Ectodermal cell (in vitro differentiated cells): ENCODE measurements around the gene NAGPA.

Source experiments
- H3K27ac ChIP-seq: 2 replicates; pipeline ENCODE4 v1.7.0; 2013; ENCODE audit warnings: mild to moderate bottlenecking, low read depth, low read length; ENCODE audit not compliant: insufficient read depth, poor library complexity, severe bottlenecking
- H3K27me3 ChIP-seq: 2 replicates; pipeline ENCODE4 v1.7.0; 2013; ENCODE audit warnings: mild to moderate bottlenecking, low read length; ENCODE audit not compliant: insufficient read depth, control insufficient read depth, poor library complexity, severe bottlenecking
- H3K36me3 ChIP-seq: one replicate; pipeline ENCODE4 v1.7.0; 2013; ENCODE audit warnings: low read length; ENCODE audit not compliant: control insufficient read depth, insufficient read depth
- H3K4me1 ChIP-seq: one replicate; pipeline ENCODE4 v1.7.0; 2013; ENCODE audit warnings: low read length; ENCODE audit not compliant: control insufficient read depth, insufficient read depth
- H3K4me3 ChIP-seq: 2 replicates; pipeline ENCODE4 v1.7.0; 2013; ENCODE audit warnings: low read depth, low read length, control low read depth; ENCODE audit not compliant: insufficient read depth
- H3K9me3 ChIP-seq: 2 replicates; pipeline ENCODE4 v1.7.0; 2013; ENCODE audit warnings: mild to moderate bottlenecking, low read length, moderate library complexity; ENCODE audit not compliant: control insufficient read depth
- WGBS, 2 experiments: methylation state at CpG; one replicate each; pipeline ENCODE4 v1.1.7; 2013; ENCODE audit warnings: missing lambda C conversion rate in 2 of 2; 5-methylcytosine and 5-hydroxymethylcytosine counted together

Gene NAGPA

DNA sequence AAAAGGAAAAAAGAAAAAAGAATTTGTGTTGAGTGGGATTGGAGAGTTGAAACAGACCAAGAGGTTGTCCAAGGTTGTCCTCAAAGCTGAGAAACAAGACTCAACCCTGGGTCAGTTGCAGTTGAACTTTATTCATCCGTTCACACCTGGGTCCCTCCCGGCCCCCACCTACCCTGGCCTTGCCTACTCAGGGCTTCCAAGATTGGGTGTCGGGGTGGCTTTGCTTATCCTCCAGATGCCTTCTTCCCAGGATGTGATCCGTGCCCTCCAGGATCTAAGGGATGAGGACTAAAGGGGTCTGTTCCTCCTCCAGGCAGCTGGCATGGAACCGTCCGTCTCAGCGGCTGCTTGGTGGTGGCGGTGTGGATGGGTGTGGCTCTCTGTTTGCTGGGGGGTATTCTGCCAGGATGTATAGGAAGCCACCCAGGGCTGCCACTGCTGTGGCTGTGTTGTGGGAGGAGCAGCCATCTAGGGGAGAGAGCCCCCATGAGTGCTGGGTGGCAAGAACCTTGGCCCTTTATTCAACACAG, 10.3 kb upstream of the NAGPA start:
- Histone ChIP-seq H3K4me1 (no peaks in the 10 kb centered on the region), H3K36me3 (no peaks in the 10 kb centered on the region), H3K27ac (no peak overlapping the region), H3K27me3 (no peaks in the 10 kb centered on the region), H3K9me3 (no peaks in the 10 kb centered on the region), H3K4me3 (no peak overlapping the region)
- WGBS, 2 experiments: 94 to 96% methylated on average over 8 of the region's 8 CpGs

DNA sequence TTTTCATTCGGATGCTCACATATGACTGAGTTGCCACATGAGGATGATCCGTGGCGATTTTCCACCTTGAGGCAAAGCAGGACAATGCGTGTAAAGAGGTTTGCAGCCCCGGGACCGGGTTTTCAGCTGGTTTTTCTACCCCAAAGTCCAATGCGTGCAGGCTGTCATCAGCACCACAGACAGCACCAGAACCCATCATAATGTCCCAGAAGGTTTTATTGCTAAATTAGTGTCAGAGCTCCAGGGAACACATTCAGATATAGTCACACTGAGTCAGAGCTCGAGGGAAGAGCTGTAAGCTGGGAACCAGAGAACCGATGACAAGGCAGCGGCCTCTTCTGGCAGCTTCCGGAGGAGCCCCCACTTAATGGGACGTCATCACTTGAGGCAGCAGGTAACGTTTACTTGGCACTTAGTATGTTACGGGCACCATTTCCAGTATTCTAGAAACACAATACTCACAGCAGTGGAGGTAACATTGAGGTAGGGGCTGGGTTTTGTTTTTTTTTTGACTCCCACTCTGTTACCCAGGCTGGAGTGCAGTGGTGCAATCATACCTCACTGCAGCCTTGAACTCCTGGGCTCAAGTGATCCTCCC, 8.9 kb upstream of the NAGPA start:
- 79% methylated on average over 14 of the region's 14 CpGs for WGBS, 2 experiments
- no peak overlapping the region for H3K4me3 ChIP-seq
- no peak overlapping the region for H3K27ac ChIP-seq
- H3K27me3 ChIP-seq: no peaks in the 10 kb centered on the region
- no peaks in the 10 kb centered on the region for H3K4me1 ChIP-seq
- H3K9me3 ChIP-seq: no peaks in the 10 kb centered on the region
- H3K36me3 ChIP-seq: no peaks in the 10 kb centered on the region

DNA sequence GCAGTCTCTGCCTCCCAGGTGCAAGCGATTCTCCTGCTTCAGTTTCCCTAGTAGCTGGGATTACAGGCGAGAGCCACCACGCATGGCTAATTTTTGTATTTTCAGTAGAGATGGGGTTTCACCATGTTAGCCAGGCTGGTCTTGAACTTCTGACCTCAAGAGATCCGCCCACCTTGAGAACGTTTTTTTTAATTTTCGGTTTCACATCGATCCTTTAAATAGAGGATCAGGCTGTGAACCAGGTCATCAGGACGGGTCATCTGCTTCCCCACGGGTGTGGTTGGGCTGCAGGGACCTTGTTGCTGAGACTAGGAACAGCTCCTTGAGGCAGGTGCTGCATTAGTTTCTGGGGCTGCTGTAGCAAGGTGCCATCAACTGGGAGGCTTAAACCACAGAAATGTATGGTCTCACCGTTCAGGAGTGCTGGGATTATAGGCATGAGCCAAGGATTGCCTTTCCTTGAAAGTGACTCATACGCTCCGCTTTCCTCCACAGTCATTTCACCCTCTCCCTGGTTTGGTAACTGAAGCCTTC, 7.9 kb upstream of the NAGPA start:
- no peaks in the 10 kb centered on the region for H3K9me3 ChIP-seq
- 85 to 91% methylated on average over 12 of the region's 12 CpGs for WGBS, 2 experiments
- no peak overlapping the region for H3K4me3 ChIP-seq
- H3K4me1 ChIP-seq: no peaks in the 10 kb centered on the region
- no peak overlapping the region for H3K27ac ChIP-seq
- H3K36me3 ChIP-seq: no peaks in the 10 kb centered on the region
- no peaks in the 10 kb centered on the region for H3K27me3 ChIP-seq

DNA sequence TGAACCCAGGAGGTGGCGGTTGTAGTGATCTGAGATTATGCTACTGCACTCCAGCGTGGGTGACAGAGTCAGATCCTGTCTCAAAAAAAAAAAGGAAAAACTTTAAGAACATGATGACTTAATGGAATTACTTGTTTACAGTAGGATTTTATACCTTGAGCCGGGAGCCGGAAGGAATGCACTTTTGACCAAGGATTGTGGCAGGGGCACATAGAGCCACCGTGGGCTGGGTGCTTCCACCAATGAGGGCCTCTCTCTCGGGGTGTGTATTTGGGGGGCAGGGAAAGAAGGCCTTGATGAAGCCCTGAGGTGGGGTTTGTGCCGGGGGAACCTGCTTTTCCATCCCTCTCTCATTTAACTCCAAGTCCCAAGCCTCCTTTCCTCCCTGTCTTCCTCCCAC, 6.7 kb upstream of the NAGPA start:
- WGBS, 2 experiments: 90 to 93% methylated on average over 7 of the region's 7 CpGs
- H3K4me3 ChIP-seq: no peak overlapping the region
- no peaks in the 10 kb centered on the region for H3K27me3 ChIP-seq
- H3K9me3 ChIP-seq: no peaks in the 10 kb centered on the region
- no peaks in the 10 kb centered on the region for H3K4me1 ChIP-seq
- H3K36me3 ChIP-seq: no peaks in the 10 kb centered on the region
- no peak overlapping the region for H3K27ac ChIP-seq

DNA sequence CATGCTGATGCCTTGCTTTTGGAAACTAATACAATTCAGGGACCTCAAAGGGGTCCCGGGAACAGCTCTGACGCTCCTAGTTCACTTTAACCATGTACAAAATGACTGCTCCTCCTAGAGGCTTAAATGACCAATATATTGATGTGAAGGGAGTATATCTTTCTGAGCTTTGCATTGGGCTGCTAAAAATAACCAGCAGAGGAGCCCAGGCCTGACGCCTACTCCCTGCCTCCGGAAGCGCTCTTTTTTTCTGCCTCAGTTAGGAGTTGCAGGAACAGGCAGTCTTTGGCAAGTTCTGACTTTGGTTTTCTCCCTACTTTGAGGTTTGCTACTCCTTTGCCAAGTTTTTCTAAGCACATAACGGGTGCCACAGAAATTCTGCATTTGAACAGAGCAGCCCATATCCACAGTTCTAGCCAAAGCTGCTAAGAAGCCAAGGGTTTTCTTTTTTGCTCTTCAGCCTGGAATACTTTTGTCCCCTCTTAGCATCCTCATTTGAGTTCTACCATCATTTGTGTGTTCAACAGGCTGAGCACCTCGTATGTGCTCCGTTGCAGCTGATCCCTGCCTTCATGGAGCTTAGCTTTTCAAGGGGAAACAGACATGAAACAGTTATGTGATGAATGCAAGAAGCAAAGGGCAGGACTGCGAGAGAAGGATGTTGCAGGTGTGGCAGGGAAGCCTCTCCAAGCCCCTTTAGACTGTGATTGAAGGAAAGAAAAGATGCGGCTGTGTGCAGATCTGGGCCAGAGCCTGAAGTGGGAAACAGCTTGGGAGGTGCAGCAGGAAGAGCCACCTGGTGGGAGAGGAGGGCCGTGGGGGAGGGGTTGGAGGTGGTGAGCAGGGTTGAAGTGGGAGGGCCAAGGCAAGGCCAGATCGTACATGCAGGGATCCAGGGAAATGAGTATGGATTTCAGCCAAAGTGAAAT, 2.8 kb upstream of the NAGPA start:
- no peak overlapping the region for H3K4me3 ChIP-seq
- H3K36me3 ChIP-seq: no peaks in the 10 kb centered on the region
- H3K4me1 ChIP-seq: peaks cover 11% of the 10 kb centered on the region
- H3K27me3 ChIP-seq: peaks cover 9% of the 10 kb centered on the region
- WGBS, 2 experiments: 64% methylated on average over 12 of the region's 12 CpGs
- H3K27ac ChIP-seq: no peak overlapping the region
- no peaks in the 10 kb centered on the region for H3K9me3 ChIP-seq

DNA sequence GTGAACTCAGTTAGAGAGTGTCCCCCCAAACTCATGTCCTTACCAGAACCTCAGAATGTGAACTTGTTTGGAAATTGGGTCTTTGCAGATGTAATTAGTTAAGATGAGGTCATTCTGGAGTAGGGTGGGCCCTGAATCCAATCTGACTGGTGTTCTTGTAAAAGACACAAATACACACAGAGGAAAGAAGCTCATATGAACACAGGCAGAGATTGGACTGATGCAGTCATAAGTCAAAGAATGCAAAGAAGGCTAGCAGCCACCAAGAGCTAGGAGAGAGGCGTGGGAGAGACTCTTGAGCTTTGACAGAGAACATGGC, 2.1 kb upstream of the NAGPA start:
- no peaks in the 10 kb centered on the region for H3K9me3 ChIP-seq
- H3K4me3 ChIP-seq: no peak overlapping the region
- no peak overlapping the region for H3K27ac ChIP-seq
- WGBS, 2 experiments: 85 to 90% methylated on average over 1 of the region's 1 CpG
- H3K4me1 ChIP-seq: peaks cover 11% of the 10 kb centered on the region
- no peaks in the 10 kb centered on the region for H3K36me3 ChIP-seq
- H3K27me3 ChIP-seq: peaks cover 9% of the 10 kb centered on the region

DNA sequence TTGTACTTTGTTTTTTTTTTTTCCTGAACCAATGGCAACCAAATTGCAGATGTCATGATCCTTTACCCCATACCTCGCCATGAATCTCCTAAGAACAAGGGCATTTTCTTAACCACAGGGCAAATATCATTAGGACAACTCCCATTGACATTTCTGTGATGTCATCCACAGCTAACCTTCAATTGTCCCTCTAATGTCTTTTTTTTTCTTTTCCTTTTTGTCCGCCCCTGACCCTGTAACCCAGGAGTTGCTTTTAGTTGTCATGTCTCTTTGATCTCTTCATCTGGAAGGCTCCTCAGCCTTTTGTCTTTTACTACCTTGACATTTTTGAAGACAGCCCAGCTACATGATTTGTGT, 410 bp upstream of the NAGPA start:
- Histone ChIP-seq H3K4me3 (peak overlapping the region; percentile 86), H3K9me3 (no peaks in the 10 kb centered on the region), H3K27me3 (peaks cover 9% of the 10 kb centered on the region), H3K4me1 (peaks cover 11% of the 10 kb centered on the region), H3K36me3 (no peaks in the 10 kb centered on the region), H3K27ac (no peak overlapping the region)
- WGBS, 2 experiments: 39 to 44% methylated on average over 2 of the region's 2 CpGs

DNA sequence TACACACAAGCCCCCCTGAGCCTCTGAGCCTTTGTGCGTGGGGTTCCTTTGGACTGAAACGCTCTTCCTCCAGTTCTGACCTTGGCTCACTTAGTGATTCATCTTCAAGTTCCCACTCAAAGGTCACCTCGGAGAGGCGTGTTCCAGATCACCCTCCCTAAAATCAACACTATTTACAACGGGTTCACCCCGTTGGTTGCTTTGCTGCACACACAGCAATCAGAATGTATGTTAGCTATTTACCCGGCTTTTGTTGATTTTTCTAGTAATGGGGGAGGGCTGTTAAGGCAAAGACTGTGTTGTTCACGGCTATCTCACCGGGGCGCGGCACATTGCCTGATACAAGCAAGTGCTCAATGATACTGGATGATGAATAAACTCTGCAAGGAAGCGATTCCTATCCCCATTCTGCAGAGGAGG, 977 bp downstream of the NAGPA start:
- peaks cover 9% of the 10 kb centered on the region for H3K27me3 ChIP-seq
- 64 to 65% methylated on average over 12 of the region's 12 CpGs for WGBS, 2 experiments
- no peaks in the 10 kb centered on the region for H3K36me3 ChIP-seq
- H3K27ac ChIP-seq: no peak overlapping the region
- H3K4me3 ChIP-seq: peak overlapping the region; percentile 86
- H3K9me3 ChIP-seq: no peaks in the 10 kb centered on the region
- peaks cover 11% of the 10 kb centered on the region for H3K4me1 ChIP-seq

DNA sequence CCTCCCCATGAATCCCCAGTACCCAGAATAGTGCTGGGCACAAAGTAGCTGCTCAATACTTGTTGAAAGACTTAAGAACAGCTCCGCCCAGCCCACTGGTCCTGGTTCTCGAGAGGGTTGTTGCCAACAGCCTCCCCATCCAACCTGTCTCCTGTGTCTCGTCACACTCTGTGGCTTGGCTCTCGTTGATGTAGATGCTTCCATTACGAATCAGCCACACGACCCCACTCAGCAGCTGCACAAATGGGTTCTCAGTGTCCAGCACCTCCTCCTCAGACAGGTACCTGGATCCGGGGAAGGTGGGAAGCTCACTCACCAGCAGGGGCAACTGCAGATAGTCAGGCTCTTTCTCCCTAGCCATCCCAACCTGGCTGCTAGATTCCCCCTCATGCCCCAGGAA, 2.1 kb downstream of the NAGPA start:
- H3K4me3 ChIP-seq: no peak overlapping the region
- peaks cover 11% of the 10 kb centered on the region for H3K4me1 ChIP-seq
- H3K36me3 ChIP-seq: no peaks in the 10 kb centered on the region
- peaks cover 9% of the 10 kb centered on the region for H3K27me3 ChIP-seq
- no peaks in the 10 kb centered on the region for H3K9me3 ChIP-seq
- 89 to 93% methylated on average over 7 of the region's 7 CpGs for WGBS, 2 experiments
- H3K27ac ChIP-seq: no peak overlapping the region

DNA sequence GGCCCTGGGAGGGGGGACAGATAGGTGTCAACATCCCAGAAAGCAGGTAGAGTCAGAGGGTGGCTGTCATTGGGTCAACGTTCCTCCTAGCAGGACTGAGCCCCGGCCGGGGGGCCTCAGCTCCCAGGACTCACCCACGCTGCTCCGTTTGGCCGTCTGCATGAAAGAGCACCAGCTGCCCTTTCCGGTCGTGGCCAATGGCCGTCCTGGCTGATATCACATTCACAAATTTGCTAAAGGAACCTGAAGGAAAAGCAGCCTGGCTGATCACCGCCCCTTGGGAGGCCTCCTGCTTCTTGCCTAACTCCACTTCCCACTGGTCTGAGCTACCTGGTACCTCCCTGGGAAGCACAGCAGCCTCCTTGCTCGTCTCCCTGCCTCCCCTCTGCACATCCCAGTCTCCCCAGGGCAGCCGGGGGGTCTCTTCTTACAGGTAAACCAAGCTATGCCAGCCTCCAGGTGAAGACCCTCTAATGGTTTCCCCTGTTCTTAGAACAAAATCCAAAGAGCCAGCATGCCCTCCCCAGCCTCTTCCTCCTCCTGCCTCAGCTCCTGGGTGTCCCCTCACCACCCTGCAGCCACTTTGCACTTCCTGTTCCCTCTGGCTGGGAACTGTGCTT, 3.4 kb downstream of the NAGPA start:
- peaks cover 9% of the 10 kb centered on the region for H3K27me3 ChIP-seq
- peaks cover 11% of the 10 kb centered on the region for H3K4me1 ChIP-seq
- no peak overlapping the region for H3K27ac ChIP-seq
- no peak overlapping the region for H3K4me3 ChIP-seq
- WGBS, 2 experiments: 90 to 93% methylated on average over 12 of the region's 12 CpGs
- H3K36me3 ChIP-seq: no peaks in the 10 kb centered on the region
- no peaks in the 10 kb centered on the region for H3K9me3 ChIP-seq
